Fibroblast of villous mesenchyme (primary cell): ENCODE data around the gene HASPIN. TPM values are rescaled to one million over a fixed set of nuclear protein-coding genes. Genes with fewer than 3 reads are reported as not detected.
"Not testable (repeated sequence)": the region's sequence is repeated elsewhere in the genome, so short reads cannot be mapped to it uniquely, and the experiment has no call there.

ENCODE experiments used
- DNase-seq: peaks from one replicate; pipeline ENCODE4 v3.0.0-alpha.2; 2010; ENCODE audit warnings: low read depth
- H3K4me3 ChIP-seq: 2 replicates; pipeline ENCODE4 v1.5.1; 2011; ENCODE audit warnings: low read depth, mild to moderate bottlenecking, low read length
- CTCF ChIP-seq: IDR thresholded peaks from 2 replicates; pipeline ENCODE4 v1.5.1; 2012; ENCODE audit warnings: low read depth, mild to moderate bottlenecking, low read length; ENCODE audit not compliant: insufficient read depth
- total RNA-seq: library from RNA; depleted of rRNA; stranded (reverse); fragments of >200 nt; gene quantifications from 2 replicates; pipeline ENCODE4 v1.2.3, GENCODE V29; 2012

Gene HASPIN
- total RNA-seq, 1 donor, result 6.9 TPM

GRCh38 chr17:3723188-3723555 is 531 bp upstream of the HASPIN start:
- peak overlapping the region; percentile 92 for H3K4me3 ChIP-seq
- no peak for TF ChIP-seq CTCF
- no peak for DNase-seq

- no peak for DNase-seq
- TF ChIP-seq CTCF, result no peak
- H3K4me3 ChIP-seq, result peak overlapping the region; percentile 92
These were observed 825 bp downstream of the HASPIN start for GRCh38 chr17:3724378-3725077.

- no peak overlapping the region for H3K4me3 ChIP-seq
- DNase-seq, result no peak
- no peak for TF ChIP-seq CTCF
These were observed 3.3 kb downstream of the HASPIN start for GRCh38 chr17:3727041-3727440.

- not testable (repeated sequence) for DNase-seq, H3K4me3 ChIP-seq
These were observed 4.4 kb downstream of the HASPIN start for GRCh38 chr17:3728099-3728498.

GRCh38 chr17:3729881-3730280 is 6.2 kb downstream of the HASPIN start:
- no peak for DNase-seq
- H3K4me3 ChIP-seq, result no peak overlapping the region
- no peak for TF ChIP-seq CTCF

GRCh38 chr17:3730881-3731429 is 7.3 kb downstream of the HASPIN start:
- no peak for DNase-seq
- H3K4me3 ChIP-seq, result no peak overlapping the region
- TF ChIP-seq CTCF, result no peak

GRCh38 chr17:3732210-3732621 is 8.5 kb downstream of the HASPIN start:
- DNase-seq, result peak; percentile 56
- TF ChIP-seq CTCF, result no peak
- no peak overlapping the region for H3K4me3 ChIP-seq

- DNase-seq, H3K4me3 ChIP-seq: not testable (repeated sequence)
These were observed 11.2 kb downstream of the HASPIN start for GRCh38 chr17:3734911-3735276.
